ENCODE measurements around the gene C19orf44.

C19orf44 gene

DNA sequence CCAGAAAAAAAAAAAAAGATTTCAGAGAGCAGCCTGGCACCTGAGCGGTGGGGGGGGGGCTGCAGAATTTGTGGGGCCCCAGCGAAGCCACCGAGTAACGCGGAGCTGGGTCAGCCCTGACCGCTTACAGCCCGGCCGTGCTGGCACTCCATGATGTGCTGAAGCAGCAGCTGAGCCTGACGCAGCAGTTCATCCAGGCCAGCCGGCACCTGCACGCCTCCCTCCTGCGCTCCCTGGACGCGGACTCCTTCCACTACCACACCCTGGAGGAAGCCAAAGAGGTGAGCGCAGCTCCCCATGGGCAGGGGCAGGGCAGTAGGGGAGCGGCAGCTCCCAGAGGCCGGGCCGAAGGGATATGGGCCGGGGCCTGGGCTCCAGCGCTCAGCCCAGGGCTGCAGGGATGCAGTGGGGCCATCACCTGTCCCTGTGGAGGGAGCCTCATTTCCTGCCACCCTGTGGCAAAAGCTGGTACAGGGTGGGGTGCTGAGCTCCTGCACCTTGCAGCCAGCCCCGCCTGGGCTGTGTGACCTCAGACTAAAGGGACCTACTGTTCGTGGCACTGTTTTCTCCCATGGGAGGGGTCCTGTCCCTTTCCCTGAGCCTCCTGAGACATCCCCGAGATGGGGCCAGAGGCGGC lies 18.3 kb downstream of the C19orf44 start:
- H3K4me1 ChIP-seq (ENCODE audit: control insufficient read depth in 1 of 2, insufficient read depth in 2 of 2, low read length in 2 of 2) = peaks cover 0 to 11% of the 10 kb centered on the region in 2 donors
- H3K4me3 ChIP-seq (ENCODE audit: low read depth in 1 of 2, low read length in 2 of 2) = no peak overlapping the region
- H3K27me3 ChIP-seq (ENCODE audit: control insufficient read depth in 1 of 2, insufficient read depth in 2 of 2, low read length in 2 of 2) = no peaks in the 10 kb centered on the region
- no peak overlapping the region for H3K27ac ChIP-seq (ENCODE audit: low read depth, low read length)
- peaks cover 26 to 39% of the 10 kb centered on the region in 2 donors for H3K36me3 ChIP-seq (ENCODE audit: control insufficient read depth in 1 of 2, insufficient read depth in 2 of 2, low read length in 2 of 2)
- H3K9me3 ChIP-seq (ENCODE audit: control insufficient read depth in 1 of 2, low read length in 2 of 2) = no peaks in the 10 kb centered on the region
- H3K9ac ChIP-seq (ENCODE audit: low read depth in 1 of 2, low read length in 2 of 2) = no peak overlapping the region

DNA sequence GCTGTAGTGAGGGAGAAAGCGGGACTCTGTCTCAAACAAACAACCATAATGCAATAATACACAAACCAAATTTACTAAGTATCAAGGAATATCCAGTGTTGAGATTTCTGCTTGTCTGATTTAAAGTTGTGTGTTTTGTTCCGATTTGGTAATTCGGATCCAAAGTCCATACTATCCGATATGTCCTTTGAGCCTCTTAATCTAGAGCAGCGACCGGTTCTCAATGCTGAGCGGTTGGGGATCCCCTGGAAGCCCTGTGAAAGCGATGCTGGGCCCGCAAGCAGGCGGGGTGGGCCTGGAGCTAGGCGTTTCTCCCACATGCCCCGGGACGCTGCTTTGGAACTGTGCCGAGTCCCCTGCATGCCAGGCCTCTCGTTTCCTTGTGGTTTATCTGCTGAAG lies 20.2 kb downstream of the C19orf44 start:
- Histone ChIP-seq H3K27ac (ENCODE audit: low read depth, low read length) (no peak overlapping the region), H3K9ac (ENCODE audit: low read depth in 1 of 2, low read length in 2 of 2) (no peak overlapping the region), H3K9me3 (ENCODE audit: control insufficient read depth in 1 of 2, low read length in 2 of 2) (no peaks in the 10 kb centered on the region), H3K4me3 (ENCODE audit: low read depth in 1 of 2, low read length in 2 of 2) (no peak overlapping the region), H3K4me1 (ENCODE audit: control insufficient read depth in 1 of 2, insufficient read depth in 2 of 2, low read length in 2 of 2) (peaks cover 0 to 11% of the 10 kb centered on the region in 2 donors), H3K27me3 (ENCODE audit: control insufficient read depth in 1 of 2, insufficient read depth in 2 of 2, low read length in 2 of 2) (no peaks in the 10 kb centered on the region), H3K36me3 (ENCODE audit: control insufficient read depth in 1 of 2, insufficient read depth in 2 of 2, low read length in 2 of 2) (peaks cover 40 to 53% of the 10 kb centered on the region in 2 donors)

- Histone ChIP-seq H3K27ac (ENCODE audit: low read depth, low read length) (no peak overlapping the region), H3K9ac (ENCODE audit: low read depth in 1 of 2, low read length in 2 of 2) (no peak overlapping the region), H3K36me3 (ENCODE audit: control insufficient read depth in 1 of 2, insufficient read depth in 2 of 2, low read length in 2 of 2) (peaks cover 41 to 58% of the 10 kb centered on the region in 2 donors), H3K4me3 (ENCODE audit: low read depth in 1 of 2, low read length in 2 of 2) (no peak overlapping the region), H3K27me3 (ENCODE audit: control insufficient read depth in 1 of 2, insufficient read depth in 2 of 2, low read length in 2 of 2) (no peaks in the 10 kb centered on the region), H3K4me1 (ENCODE audit: control insufficient read depth in 1 of 2, insufficient read depth in 2 of 2, low read length in 2 of 2) (peaks cover 0 to 11% of the 10 kb centered on the region in 2 donors), H3K9me3 (ENCODE audit: control insufficient read depth in 1 of 2, low read length in 2 of 2) (no peaks in the 10 kb centered on the region)
Measured at GRCh38 chr19:16516923-16517610, 20.9 kb downstream of the C19orf44 start.

DNA sequence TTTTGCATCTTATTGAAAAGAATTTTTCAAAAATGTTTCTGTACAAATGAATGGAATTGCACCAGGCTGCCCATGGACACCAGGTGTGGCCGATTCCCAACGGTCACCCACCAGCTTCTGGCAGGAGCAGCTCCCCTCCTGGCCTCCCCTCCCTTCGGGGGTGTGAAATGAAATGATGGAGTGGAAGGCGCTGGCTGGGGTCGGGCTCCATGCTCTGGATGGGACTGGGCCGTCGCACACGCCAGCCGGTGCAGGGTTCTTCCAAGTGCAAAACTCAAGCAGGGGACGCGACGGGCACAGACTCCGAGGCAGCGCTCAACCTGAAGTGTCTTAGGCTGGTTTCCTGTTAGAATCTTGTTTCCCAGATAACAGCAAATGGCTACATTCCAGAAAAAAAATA lies 21.9 kb downstream of the C19orf44 start:
- peaks cover 0 to 11% of the 10 kb centered on the region in 2 donors for H3K4me1 ChIP-seq (ENCODE audit: control insufficient read depth in 1 of 2, insufficient read depth in 2 of 2, low read length in 2 of 2)
- no peaks in the 10 kb centered on the region for H3K9me3 ChIP-seq (ENCODE audit: control insufficient read depth in 1 of 2, low read length in 2 of 2)
- H3K9ac ChIP-seq (ENCODE audit: low read depth in 1 of 2, low read length in 2 of 2) = no peak overlapping the region
- H3K4me3 ChIP-seq (ENCODE audit: low read depth in 1 of 2, low read length in 2 of 2) = no peak overlapping the region
- no peaks in the 10 kb centered on the region for H3K27me3 ChIP-seq (ENCODE audit: control insufficient read depth in 1 of 2, insufficient read depth in 2 of 2, low read length in 2 of 2)
- no peak overlapping the region for H3K27ac ChIP-seq (ENCODE audit: low read depth, low read length)
- H3K36me3 ChIP-seq (ENCODE audit: control insufficient read depth in 1 of 2, insufficient read depth in 2 of 2, low read length in 2 of 2) = peaks cover 41 to 62% of the 10 kb centered on the region in 2 donors

DNA sequence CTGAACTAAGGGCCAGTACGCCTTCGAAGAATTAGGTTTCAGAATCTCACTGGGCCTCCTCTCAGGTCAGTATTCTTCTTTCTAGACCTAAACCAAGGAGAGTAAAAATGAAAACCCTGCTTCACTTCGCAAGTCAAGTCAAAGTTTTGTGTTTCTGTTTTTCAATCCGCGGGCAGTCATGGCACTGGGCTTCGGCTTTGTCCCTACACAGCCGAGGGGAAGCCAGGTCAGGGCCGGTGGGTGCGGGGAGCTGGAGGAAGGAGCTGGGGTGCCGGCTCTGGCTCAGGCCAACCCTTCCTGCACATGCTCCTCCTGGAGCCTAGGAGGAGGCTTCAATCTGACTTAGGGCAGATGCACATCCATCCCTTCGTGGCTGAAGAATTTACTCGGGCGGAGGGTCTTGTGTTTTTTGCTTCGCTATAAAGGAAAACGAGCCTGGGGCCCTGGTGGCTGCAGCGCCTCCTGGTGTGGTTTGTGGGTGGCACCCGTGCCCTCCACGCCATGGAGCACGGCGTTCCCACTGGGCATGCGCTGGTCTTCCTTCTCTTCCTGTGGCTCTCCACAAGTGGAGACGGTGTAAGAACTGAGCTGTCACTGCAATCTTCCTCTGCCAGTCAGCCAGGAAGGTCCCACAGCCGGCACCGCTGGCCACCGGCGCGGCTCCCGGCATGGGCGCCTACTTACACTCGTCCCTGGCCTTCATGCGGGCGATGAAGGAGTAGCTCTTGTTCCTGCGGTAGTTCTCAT lies 22.5 kb downstream of the C19orf44 start:
- H3K36me3 ChIP-seq (ENCODE audit: control insufficient read depth in 1 of 2, insufficient read depth in 2 of 2, low read length in 2 of 2) = peaks cover 46 to 66% of the 10 kb centered on the region in 2 donors
- no peak overlapping the region for H3K9ac ChIP-seq (ENCODE audit: low read depth in 1 of 2, low read length in 2 of 2)
- peaks cover 0 to 11% of the 10 kb centered on the region in 2 donors for H3K4me1 ChIP-seq (ENCODE audit: control insufficient read depth in 1 of 2, insufficient read depth in 2 of 2, low read length in 2 of 2)
- H3K4me3 ChIP-seq (ENCODE audit: low read depth in 1 of 2, low read length in 2 of 2) = no peak overlapping the region
- H3K27ac ChIP-seq (ENCODE audit: low read depth, low read length) = no peak overlapping the region
- no peaks in the 10 kb centered on the region for H3K27me3 ChIP-seq (ENCODE audit: control insufficient read depth in 1 of 2, insufficient read depth in 2 of 2, low read length in 2 of 2)
- no peaks in the 10 kb centered on the region for H3K9me3 ChIP-seq (ENCODE audit: control insufficient read depth in 1 of 2, low read length in 2 of 2)

DNA sequence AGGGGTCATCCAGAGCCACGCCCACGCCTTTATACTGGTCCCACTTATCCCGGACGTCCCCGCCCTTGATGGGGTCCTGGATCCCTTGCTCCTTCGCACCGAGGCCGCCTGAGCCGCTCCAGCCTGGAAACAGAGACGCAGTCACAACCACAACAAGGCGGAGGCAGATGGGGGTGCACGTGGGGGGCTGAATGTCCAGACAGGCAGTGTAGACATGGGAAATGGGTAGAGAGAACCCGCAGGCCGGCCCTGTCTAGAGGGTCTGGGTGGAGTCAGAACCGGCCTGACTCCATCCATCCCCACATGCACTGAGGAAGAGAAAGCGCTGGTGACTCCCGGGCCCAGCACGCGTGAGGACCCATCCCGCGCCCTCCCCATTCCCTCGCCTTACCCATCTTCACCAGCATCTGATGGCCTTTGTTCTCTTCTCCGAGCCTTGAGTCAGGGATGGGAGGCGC lies 23.1 kb downstream of the C19orf44 start:
- Histone ChIP-seq H3K27ac (ENCODE audit: low read depth, low read length) (no peak overlapping the region), H3K4me1 (ENCODE audit: control insufficient read depth in 1 of 2, insufficient read depth in 2 of 2, low read length in 2 of 2) (peaks cover 0 to 11% of the 10 kb centered on the region in 2 donors), H3K9me3 (ENCODE audit: control insufficient read depth in 1 of 2, low read length in 2 of 2) (no peaks in the 10 kb centered on the region), H3K27me3 (ENCODE audit: control insufficient read depth in 1 of 2, insufficient read depth in 2 of 2, low read length in 2 of 2) (no peaks in the 10 kb centered on the region), H3K36me3 (ENCODE audit: control insufficient read depth in 1 of 2, insufficient read depth in 2 of 2, low read length in 2 of 2) (peaks cover 47 to 72% of the 10 kb centered on the region in 2 donors), H3K4me3 (ENCODE audit: low read depth in 1 of 2, low read length in 2 of 2) (no peak overlapping the region), H3K9ac (ENCODE audit: low read depth in 1 of 2, low read length in 2 of 2) (no peak overlapping the region)

DNA sequence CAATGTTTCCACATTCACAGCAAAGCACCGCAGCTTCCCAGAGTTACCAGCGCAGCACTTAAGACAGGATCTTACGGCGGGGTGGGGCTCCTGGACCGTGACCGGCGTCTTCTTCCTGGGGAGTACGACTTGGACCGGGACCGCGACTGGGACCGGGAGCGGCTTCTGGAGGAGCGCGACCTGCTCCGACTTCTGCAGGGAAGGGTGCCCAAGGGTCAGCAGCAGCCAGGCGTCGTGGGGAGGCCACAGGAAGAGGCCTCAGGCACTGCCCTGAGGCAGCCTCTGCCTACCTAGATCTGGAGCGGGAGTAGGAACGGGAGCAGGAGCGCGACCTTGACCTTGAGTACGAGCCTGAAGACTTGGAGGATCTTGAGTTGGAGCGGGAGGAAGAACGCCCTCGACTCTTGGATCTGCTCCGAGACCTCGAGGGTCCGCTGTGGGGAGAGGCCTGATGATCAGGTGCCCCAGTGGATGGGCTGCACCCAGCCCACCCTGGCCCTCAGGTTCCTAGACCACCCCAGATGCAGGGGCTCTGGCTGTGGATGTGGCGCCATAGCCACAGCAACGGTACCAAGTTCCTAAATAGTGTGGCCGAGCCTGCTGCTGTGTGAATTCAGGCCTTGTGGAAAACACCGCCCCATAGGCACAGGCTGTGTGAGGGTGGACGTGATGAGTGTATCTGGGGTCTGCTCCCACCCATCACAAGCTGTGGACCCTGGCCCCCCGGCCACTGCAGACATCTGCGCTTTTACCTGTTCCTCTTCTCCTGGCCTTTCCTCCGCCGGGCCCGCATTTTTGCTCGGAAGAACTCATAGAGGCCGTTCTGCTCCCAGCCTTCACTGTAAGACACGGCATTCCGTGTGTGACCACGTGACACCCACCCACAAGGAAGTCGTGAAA lies 24.1 kb downstream of the C19orf44 start:
- Histone ChIP-seq H3K4me1 (ENCODE audit: control insufficient read depth in 1 of 2, insufficient read depth in 2 of 2, low read length in 2 of 2) (peaks cover 0 to 11% of the 10 kb centered on the region in 2 donors), H3K4me3 (ENCODE audit: low read depth in 1 of 2, low read length in 2 of 2) (no peak overlapping the region), H3K9ac (ENCODE audit: low read depth in 1 of 2, low read length in 2 of 2) (no peak overlapping the region), H3K9me3 (ENCODE audit: control insufficient read depth in 1 of 2, low read length in 2 of 2) (no peaks in the 10 kb centered on the region), H3K36me3 (ENCODE audit: control insufficient read depth in 1 of 2, insufficient read depth in 2 of 2, low read length in 2 of 2) (peaks cover 53 to 77% of the 10 kb centered on the region in 2 donors), H3K27me3 (ENCODE audit: control insufficient read depth in 1 of 2, insufficient read depth in 2 of 2, low read length in 2 of 2) (no peaks in the 10 kb centered on the region), H3K27ac (ENCODE audit: low read depth, low read length) (no peak overlapping the region)

GRCh38 chr19:16520986-16521624 lies 24.9 kb downstream of the C19orf44 start:
- H3K27me3 ChIP-seq (ENCODE audit: control insufficient read depth in 1 of 2, insufficient read depth in 2 of 2, low read length in 2 of 2) = no peaks in the 10 kb centered on the region
- no peak overlapping the region for H3K27ac ChIP-seq (ENCODE audit: low read depth, low read length)
- H3K4me1 ChIP-seq (ENCODE audit: control insufficient read depth in 1 of 2, insufficient read depth in 2 of 2, low read length in 2 of 2) = peaks cover 0 to 11% of the 10 kb centered on the region in 2 donors
- peaks cover 56 to 85% of the 10 kb centered on the region in 2 donors for H3K36me3 ChIP-seq (ENCODE audit: control insufficient read depth in 1 of 2, insufficient read depth in 2 of 2, low read length in 2 of 2)
- H3K9me3 ChIP-seq (ENCODE audit: control insufficient read depth in 1 of 2, low read length in 2 of 2) = no peaks in the 10 kb centered on the region
- no peak overlapping the region for H3K4me3 ChIP-seq (ENCODE audit: low read depth in 1 of 2, low read length in 2 of 2)
- H3K9ac ChIP-seq (ENCODE audit: low read depth in 1 of 2, low read length in 2 of 2) = no peak overlapping the region

DNA sequence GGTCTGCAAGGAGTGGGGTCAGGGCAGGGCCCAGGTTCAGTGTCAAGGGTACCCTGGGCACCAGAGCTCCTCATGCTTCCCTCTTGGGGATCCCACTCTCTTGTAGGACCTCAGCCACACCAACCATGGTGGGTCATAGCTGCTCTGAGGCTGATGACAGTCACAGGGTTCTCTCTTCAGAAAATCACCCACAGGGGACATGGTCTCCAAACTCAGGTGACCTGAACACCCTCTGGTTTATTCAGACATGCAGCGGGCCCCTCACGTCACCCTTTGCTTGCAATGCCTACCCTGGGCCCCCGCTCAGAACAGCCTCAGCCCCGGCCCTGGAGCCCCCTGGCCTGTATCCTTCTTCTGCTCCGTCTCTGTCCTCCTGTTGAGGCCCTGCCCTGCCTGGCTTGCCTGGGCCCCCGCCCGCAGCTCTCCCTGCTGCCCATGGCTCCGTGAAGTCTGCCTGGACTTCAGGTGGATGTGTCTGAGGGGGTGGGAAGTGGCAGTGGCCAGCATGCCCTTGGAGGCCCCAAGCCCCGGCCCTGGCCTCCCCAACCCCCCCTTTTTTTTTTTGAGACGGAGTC lies 25.6 kb downstream of the C19orf44 start:
- H3K4me3 ChIP-seq (ENCODE audit: low read depth in 1 of 2, low read length in 2 of 2) = no peak overlapping the region
- H3K27ac ChIP-seq (ENCODE audit: low read depth, low read length) = no peak overlapping the region
- H3K9me3 ChIP-seq (ENCODE audit: control insufficient read depth in 1 of 2, low read length in 2 of 2) = no peaks in the 10 kb centered on the region
- peaks cover 56 to 88% of the 10 kb centered on the region in 2 donors for H3K36me3 ChIP-seq (ENCODE audit: control insufficient read depth in 1 of 2, insufficient read depth in 2 of 2, low read length in 2 of 2)
- no peak overlapping the region for H3K9ac ChIP-seq (ENCODE audit: low read depth in 1 of 2, low read length in 2 of 2)
- H3K4me1 ChIP-seq (ENCODE audit: control insufficient read depth in 1 of 2, insufficient read depth in 2 of 2, low read length in 2 of 2) = peaks cover 0 to 8% of the 10 kb centered on the region in 2 donors
- no peaks in the 10 kb centered on the region for H3K27me3 ChIP-seq (ENCODE audit: control insufficient read depth in 1 of 2, insufficient read depth in 2 of 2, low read length in 2 of 2)
